GM18498 (cell line): Measurements from ENCODE around the gene CDC23.
A peak's percentile ranks its signal among the peaks of the same experiment; 100 is the strongest.
"Not testable (repeated sequence)": the region's sequence is repeated elsewhere in the genome, so short reads cannot be mapped to it uniquely, and the experiment has no call there.

ENCODE experiments used
- ATAC-seq: cut with Tn5 transposase; IDR thresholded peaks from one replicate; pipeline ENCODE4 v1.9.1; 2021; ENCODE audit warnings: mild to moderate bottlenecking, moderate library complexity; ENCODE audit not compliant: unreplicated experiment

CDC23 gene

GRCh38 chr5:138223532-138223931, 10.4 kb upstream of the CDC23 start:
- ATAC-seq, result no peak

GRCh38 chr5:138216799-138217198, 3.7 kb upstream of the CDC23 start:
- ATAC-seq, result no peak

GRCh38 chr5:138212828-138213160, 329 bp downstream of the CDC23 start:
- ATAC-seq, result peak; percentile 17

GRCh38 chr5:138210985-138211384, 2.1 kb downstream of the CDC23 start:
- ATAC-seq, result no peak

GRCh38 chr5:138193859-138194258, 19.3 kb downstream of the CDC23 start:
- not testable (repeated sequence) for ATAC-seq

- ATAC-seq, result no peak
Observed at GRCh38 chr5:138192826-138193225, 20.3 kb downstream of the CDC23 start.

- ATAC-seq, result no peak
Observed at GRCh38 chr5:138188626-138189025, 24.5 kb downstream of the CDC23 start.

- peak; percentile 61 for ATAC-seq
Observed at GRCh38 chr5:138186002-138186447, 27.1 kb downstream of the CDC23 start.

GRCh38 chr5:138182808-138183207, 30.3 kb downstream of the CDC23 start:
- ATAC-seq, result no peak

- no peak for ATAC-seq
Observed at GRCh38 chr5:138180841-138181240, 32.3 kb downstream of the CDC23 start.

- ATAC-seq, result no peak
Observed at GRCh38 chr5:138180183-138180782, 32.8 kb downstream of the CDC23 start.

GRCh38 chr5:138179277-138179857, 33.8 kb downstream of the CDC23 start:
- no peak for ATAC-seq

- ATAC-seq, result peak; percentile 83
Observed at GRCh38 chr5:138178516-138179276, 34.4 kb downstream of the CDC23 start, which contains the start of the genes BRD8 and KIF20A. BRD8 (minus strand) TSS chr5:138178630; CDS start chr5:138178614, 16 bp downstream. KIF20A (plus strand) TSS chr5:138179112; CDS start chr5:138179681, 569 bp downstream.

- ATAC-seq, result peak; percentile 22
Observed at GRCh38 chr5:138177941-138178515, 35.1 kb downstream of the CDC23 start.

GRCh38 chr5:138170299-138170698, 42.8 kb downstream of the CDC23 start:
- ATAC-seq, result no peak

- no peak for ATAC-seq
Observed at GRCh38 chr5:138169124-138169523, 44.0 kb downstream of the CDC23 start.

- ATAC-seq, result no peak
Observed at GRCh38 chr5:138163721-138164120, 49.4 kb downstream of the CDC23 start.

GRCh38 chr5:138160706-138161105, 52.4 kb downstream of the CDC23 start:
- ATAC-seq, result no peak

- ATAC-seq, result no peak
Observed at GRCh38 chr5:138159666-138160065, 53.5 kb downstream of the CDC23 start.

GRCh38 chr5:138157626-138158025, 55.5 kb downstream of the CDC23 start:
- ATAC-seq, result no peak

- not testable (repeated sequence) for ATAC-seq
Observed at GRCh38 chr5:138155977-138156376, 57.1 kb downstream of the CDC23 start.

- no peak for ATAC-seq
Observed at GRCh38 chr5:138149530-138149929, 63.6 kb downstream of the CDC23 start.
